ENCODE data around the gene ERVMER34-1.

The ERVMER34-1 gene

GRCh38 chr4:52750819-52751486 lies at the start of gene ERVMER34-1:
Gene ERVMER34-1, minus strand, starts transcription at chr4:52751425. Its CDS starts 5,905 bp downstream, at chr4:52745520.
- no peak for DNase-seq

DNA sequence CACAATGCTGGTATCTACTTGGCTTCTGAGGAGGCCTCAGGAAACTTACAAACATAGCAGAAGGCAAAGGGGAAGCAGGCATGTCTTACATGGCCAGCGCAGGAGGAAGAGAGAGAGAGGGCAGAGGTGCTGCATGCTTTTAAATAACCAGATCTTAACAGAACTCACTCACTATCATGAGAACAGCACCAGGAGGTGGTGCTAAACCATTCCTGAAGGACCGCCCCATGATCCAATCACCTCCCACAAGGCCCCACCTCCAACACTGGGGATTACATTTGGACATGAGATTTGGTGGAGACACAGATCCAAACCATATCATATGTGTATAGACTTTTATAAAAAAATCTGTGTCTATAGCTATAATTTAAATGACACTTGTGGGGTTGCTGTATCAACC lies 48.6 kb upstream of the ERVMER34-1 start:
- no peak for DNase-seq

DNA sequence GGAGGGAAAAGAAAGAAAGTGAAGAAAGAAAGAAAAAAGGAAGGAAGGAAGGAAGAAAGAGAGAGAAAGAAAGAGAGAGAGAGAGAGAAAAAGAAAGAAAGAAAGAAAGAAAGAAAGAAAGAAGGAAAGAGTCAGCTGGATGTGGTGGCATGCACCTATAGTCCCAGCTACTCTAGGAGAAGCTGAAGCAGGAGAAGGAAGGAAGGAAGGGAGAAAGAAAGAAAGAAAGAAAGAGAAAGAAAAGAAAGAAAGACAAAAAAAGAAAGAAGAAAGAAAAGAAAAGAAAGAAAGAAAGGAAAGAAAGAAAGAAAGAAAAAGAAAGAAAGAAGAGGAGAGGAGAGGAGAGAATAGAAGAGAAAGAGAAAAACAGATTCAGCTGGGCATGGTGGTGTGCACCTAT lies 44.3 kb upstream of the ERVMER34-1 start:
- no peak for DNase-seq

- no peak for DNase-seq
Measured at GRCh38 chr4:52791936-52792335, 40.7 kb upstream of the ERVMER34-1 start.

DNA sequence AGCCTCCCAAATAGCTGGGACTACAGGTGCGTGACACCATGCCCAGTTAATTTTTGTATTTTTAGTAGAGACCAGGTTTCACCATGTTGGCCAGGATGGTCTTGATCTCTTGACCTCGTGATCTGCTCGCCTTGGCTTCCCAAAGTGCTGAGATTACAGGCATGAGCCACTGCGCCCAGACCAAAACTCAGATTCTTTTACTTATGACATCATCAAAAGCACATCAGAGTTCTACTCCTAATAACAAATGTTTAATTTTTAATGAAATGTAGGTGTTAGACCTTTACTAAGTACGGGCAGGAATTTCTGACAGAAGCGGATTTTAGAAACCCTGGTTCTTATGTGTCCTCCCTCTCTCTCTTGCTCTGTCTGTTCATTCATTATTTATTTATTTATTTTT lies 38.5 kb upstream of the ERVMER34-1 start:
- no peak for DNase-seq

- DNase-seq = no peak
Measured at GRCh38 chr4:52788806-52789205, 37.6 kb upstream of the ERVMER34-1 start.

DNA sequence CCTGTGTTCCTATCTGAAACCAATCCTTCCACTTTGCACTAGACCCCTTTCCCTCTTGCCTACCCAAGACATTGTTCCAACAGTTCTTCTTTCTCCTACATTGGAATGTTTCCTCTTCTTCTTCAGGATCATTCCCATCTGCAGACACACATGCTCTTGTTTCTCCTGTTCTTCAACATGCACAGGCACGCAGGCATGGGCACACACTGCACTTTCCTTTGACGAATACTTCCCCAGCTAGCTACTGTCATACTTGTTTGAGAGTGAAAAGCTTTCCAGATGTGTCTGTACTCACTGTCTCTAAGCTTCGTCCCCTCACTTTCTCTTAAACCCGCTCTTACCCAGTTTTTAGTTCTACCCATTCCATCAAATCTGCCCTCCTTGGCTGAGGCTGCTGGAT lies 31.8 kb upstream of the ERVMER34-1 start:
- no peak for DNase-seq

DNA sequence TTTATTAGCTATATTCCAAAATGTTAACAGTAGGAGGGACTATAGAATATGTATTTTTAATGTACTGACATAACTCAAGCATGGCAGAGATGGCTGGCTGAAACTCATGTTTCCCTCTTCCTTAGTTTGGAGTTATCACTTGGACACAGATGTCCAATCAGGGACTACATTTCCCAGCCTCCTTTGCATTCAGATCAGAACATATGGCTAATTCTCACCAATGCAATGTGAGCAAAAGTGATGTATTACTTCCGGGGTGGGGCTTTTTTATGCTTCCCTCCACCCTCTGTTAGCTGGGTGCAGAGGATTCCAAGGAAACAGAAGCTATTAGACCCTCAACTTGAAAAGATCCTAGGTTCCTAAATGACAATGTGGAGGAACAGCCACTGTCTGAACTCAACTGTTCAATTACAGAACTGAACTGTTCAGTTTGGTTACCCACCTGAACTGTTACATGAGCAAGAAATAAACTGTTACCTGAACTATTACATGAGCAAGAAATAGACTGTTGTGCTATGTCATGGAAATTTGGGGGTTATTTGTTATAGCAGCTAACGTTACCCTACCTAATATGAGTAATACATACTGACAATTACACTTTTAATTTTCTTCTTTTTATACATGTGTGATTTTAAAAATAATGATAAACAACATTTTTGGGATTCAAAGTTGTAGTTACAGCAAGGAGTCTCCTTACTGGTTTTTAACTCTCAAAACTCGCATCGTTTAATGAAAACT lies 29.6 kb upstream of the ERVMER34-1 start:
- DNase-seq = no peak

GRCh38 chr4:52780206-52780605 lies 29.0 kb upstream of the ERVMER34-1 start:
- no peak for DNase-seq

DNA sequence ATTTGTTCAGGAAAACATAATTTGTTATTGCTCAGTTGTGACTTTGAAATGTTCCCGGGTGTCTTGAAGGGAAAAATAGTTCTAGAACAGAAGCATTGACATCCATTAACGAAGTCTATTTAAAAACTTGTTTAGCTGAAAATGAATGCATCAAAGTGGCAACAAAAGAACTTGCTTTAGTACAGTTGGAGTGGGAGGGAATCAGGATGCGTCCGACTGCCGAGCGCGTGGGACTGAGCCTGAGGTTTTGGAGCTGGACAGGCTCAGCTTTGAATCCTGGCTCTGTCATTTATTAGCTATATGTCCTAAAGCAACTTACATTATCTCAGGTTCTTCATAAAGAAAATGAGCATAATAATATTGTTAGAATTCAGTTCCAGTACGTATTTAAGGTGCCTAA lies 9.0 kb upstream of the ERVMER34-1 start:
- DNase-seq = no peak

DNA sequence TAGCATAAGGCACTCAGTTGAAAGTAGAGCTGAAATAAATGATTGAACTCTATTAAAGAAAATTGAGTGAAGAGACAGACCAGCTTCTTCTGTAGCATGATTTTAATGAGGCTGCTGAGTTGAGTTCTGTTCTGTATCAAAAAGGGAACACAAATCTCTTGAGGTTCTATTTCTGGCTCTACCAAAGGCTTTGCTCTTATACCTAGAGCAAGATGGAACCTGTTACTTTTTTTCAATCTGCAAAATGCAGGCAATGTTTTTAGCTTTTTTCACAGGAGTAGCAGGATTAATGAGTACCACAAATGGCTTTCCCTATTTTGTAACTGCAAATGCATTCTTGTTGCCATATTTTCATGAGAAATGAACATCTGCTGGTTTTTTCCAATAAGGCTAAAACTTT lies 4.2 kb upstream of the ERVMER34-1 start:
- DNase-seq = no peak

- no peak for DNase-seq
Measured at GRCh38 chr4:52752936-52753335, 1.7 kb upstream of the ERVMER34-1 start.

DNA sequence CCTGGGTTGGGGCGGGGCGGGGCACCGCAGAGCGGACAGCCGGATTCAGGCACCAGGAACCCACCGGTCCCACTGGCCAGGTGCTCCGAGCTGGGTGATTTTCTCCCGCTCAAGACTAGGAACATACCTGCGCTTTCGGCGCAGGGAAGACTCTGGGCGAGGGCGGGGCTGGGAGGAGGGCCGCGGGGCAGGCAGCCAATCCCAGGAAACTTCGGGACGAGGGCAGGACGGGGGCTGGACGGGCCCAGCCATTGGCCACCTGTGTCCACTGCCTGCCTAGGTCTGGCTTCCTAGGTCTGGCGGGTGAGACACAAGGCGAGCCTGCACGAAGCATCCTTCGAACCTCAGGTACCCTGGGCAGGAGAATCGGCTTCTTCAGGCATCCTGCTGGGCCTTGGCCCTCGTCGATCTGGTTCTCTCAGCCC lies 274 bp upstream of the ERVMER34-1 start:
- DNase-seq = no peak

DNA sequence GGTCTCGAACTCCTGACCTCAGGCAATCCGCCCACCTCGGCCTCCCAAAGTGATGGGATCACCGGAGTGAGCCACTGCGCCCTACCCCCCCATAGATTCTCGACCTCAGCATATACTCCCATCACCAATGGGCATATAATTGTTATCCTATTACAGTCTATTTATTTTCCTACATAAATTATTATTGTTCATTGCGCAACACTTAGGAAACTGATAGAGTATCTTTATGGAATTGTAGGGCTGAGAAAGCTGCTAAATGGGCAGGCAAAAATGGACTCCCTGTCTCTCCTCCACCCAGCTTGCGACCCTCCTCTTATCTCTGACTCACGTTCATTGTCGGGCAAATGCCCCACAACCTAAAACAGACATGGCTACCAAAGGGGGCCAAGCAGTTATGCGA lies 1.0 kb downstream of the ERVMER34-1 start:
- no peak for DNase-seq

- no peak for DNase-seq
Measured at GRCh38 chr4:52748432-52748831, 2.8 kb downstream of the ERVMER34-1 start.

DNA sequence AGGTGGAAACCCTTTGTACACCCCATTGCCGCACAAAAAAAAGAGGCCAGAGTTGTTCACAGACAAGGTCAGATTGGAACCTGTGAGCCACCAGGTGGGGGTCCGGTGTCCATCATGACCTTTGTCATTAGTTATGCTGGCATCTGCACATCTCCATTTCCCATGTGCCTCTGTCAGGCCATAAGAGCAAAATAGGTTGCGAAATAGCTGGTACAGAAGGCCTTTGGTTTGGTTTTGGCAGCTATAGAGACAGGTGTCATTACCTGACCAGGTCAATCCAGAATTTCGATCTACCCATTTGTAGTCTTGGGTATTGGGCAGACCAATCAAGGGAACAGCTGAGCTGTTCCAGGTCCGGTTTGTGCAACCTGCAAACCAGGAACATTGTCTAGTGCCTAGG lies 6.6 kb downstream of the ERVMER34-1 start:
- no peak for DNase-seq

GRCh38 chr4:52743444-52744019 lies 7.7 kb downstream of the ERVMER34-1 start:
- no peak for DNase-seq

- no peak for DNase-seq
Measured at GRCh38 chr4:52729586-52729985, 21.6 kb downstream of the ERVMER34-1 start.

DNA sequence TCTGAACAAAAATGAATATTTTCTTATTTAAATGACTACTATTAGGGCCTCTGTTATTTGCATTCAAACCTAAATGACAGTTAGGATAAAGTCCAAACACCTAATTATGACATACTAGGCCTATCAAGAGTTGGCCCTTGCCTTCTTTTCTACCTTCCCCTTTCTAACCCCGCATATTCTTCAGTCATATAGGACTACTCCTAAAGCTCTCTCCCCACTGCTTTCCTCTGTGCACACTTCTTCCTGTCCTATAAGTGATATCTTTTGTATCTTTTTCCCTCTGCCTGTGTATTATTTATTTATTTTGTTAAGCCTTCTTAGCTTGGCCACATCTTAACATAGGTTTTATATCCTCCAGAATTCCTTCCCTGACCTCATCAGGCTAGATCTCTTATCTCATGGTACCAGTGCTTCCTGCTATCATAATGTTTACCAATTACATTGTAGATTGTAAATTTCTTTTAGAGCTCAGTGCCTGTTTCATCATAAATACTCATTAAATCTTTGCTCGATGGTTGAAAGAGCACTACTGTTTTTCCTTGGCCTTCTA lies 22.5 kb downstream of the ERVMER34-1 start:
- no peak for DNase-seq

DNA sequence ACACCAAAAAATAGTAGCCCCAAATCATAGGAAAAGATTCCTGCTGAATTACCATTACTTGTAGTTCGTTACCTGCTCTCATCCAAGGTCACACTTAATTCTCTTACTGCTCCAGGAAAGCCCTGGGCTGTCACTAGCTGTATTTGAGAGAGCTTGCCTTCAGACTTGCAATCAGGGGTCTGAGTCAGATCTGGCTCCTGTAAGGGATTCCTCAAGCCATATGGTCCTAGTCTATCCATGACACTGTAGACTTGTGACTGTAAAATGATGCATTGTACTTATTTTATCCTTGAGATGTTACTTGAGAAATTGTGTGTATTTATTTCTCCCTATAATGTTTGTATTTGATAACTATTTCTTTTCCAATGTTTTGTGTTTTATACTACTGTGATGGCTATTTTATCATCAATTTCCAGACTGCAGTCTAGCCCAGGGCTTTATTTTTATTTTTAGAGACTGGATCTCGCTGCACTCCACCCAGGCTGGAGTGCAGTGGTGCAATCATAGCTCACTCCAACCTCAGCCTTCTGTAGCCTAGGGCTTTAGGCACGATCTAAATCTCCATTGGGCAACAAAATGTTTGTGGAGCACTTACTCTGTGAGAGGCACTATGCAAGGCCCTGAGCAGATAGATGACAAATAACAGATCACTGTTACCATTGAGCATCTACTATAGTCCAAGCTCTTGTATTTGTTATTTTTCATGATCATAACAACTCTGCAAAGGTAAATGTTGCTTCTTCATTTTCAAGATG lies 24.2 kb downstream of the ERVMER34-1 start:
- DNase-seq = no peak

DNA sequence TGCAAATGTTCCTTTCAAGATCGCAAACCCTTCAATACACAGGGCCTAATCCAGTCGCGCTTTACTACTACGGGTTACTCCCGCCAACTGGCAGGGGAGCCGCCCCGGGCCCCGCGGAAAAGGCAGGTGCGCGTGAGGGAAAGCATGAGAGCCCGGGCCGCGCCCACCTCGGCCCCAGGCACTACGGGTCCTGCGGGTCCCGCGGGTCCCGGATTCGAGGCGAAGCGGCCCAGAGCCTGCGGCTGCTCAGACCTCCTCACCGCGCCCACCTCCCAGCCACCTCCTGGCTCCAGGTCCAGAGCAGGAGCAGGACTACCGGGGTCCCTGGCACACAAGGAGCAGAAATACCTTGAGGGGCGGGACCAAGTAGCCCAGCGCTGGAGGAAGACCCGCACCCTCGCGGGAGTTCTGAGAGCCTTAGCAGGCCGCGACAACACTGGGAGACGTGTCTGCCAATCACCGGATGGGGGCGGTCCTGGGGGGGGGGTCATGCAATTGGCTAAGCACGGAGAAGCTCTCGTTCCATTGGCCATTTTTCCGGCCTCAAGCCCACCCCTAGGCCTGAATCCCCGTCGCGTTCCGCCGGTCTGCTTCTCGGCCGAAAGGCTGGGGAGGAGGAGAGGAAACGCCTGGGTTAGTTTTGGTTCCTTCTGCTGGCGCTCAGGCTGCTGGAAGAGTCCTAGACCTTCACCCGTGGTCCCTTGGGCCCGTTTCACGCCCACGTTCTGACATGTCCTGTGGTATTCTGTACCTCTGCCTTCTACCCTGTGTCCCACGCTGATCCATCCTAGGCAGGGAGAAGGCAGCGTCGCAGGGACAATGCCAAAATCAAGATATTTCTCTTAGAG lies 29.0 kb downstream of the ERVMER34-1 start:
- peak; percentile 89 for DNase-seq

- no peak for DNase-seq
Measured at GRCh38 chr4:52718123-52718522, 33.1 kb downstream of the ERVMER34-1 start.

Measured in CD4-positive, alpha-beta T cell treated with Interferon gamma for 1 hour (primary cell).